Cardiac fibroblast (primary cell): ENCODE results near the gene CHSY1.

Experiments used
- DNase-seq, 2 donors: peaks; one replicate each; pipeline versions ENCODE4 v3.0.0 to v3.0.0-alpha.2; 2010; ENCODE audit warnings: low read depth in 2 of 2
- H3K4me3 ChIP-seq, 2 donors: replicated peaks in 1 of 2; 1 replicate in 1 of 2; 2 replicates in 1 of 2; pipeline ENCODE4 v1.5.1; 2011; ENCODE audit warnings: low read depth in 2 of 2, low read length in 2 of 2, mild to moderate bottlenecking in 2 of 2, moderate library complexity in 1 of 2
- CTCF ChIP-seq: IDR thresholded peaks from one replicate; pipeline ENCODE4 v1.5.1; 2011; ENCODE audit warnings: low read depth, mild to moderate bottlenecking, low read length, inconsistent platforms

Gene CHSY1

GRCh38 chr15:101153801-101154656, 97.8 kb downstream of the CHSY1 start:
- no peak for TF ChIP-seq CTCF
- DNase-seq: no peak
- no peak overlapping the region for H3K4me3 ChIP-seq

GRCh38 chr15:101152914-101153313, 98.9 kb downstream of the CHSY1 start:
- DNase-seq: no peak
- no peak overlapping the region for H3K4me3 ChIP-seq
- TF ChIP-seq CTCF: peak; percentile 46

GRCh38 chr15:101151288-101151687, 100.6 kb downstream of the CHSY1 start:
- TF ChIP-seq CTCF: no peak
- DNase-seq: no peak
- no peak overlapping the region for H3K4me3 ChIP-seq

GRCh38 chr15:101150723-101151040, 101.2 kb downstream of the CHSY1 start:
- DNase-seq: no peak
- H3K4me3 ChIP-seq: no peak overlapping the region
- no peak for TF ChIP-seq CTCF

- H3K4me3 ChIP-seq: no peak overlapping the region
- DNase-seq: no peak
- TF ChIP-seq CTCF: no peak
These were observed 101.8 kb downstream of the CHSY1 start for GRCh38 chr15:101149864-101150722.

GRCh38 chr15:101148881-101149664, 102.8 kb downstream of the CHSY1 start:
- DNase-seq: no peak
- no peak overlapping the region for H3K4me3 ChIP-seq
- no peak for TF ChIP-seq CTCF
